ENCODE measurements around the gene DLL1. TPM values are rescaled to one million over a fixed set of nuclear protein-coding genes. Genes with fewer than 3 reads are reported as not detected.

DLL1 gene
- total RNA-seq, 1 experiment from 2014 or later: 0.84 TPM

- no peaks in the 10 kb centered on the region for H3K36me3 ChIP-seq (ENCODE audit: low read depth, low read length)
- POLR2A ChIA-PET (ENCODE audit: unreplicated experiment): no interaction called here
- no peak for TF ChIP-seq EZH2 (IDR thresholded peaks at IDR 0.05; ENCODE audit: low read length, unreplicated experiment)
- no peak for TF ChIP-seq EZH2phosphoT487 (IDR thresholded peaks at IDR 0.05; ENCODE audit: borderline replicate concordance, low read length)
- TF ChIP-seq, protein P1, sequence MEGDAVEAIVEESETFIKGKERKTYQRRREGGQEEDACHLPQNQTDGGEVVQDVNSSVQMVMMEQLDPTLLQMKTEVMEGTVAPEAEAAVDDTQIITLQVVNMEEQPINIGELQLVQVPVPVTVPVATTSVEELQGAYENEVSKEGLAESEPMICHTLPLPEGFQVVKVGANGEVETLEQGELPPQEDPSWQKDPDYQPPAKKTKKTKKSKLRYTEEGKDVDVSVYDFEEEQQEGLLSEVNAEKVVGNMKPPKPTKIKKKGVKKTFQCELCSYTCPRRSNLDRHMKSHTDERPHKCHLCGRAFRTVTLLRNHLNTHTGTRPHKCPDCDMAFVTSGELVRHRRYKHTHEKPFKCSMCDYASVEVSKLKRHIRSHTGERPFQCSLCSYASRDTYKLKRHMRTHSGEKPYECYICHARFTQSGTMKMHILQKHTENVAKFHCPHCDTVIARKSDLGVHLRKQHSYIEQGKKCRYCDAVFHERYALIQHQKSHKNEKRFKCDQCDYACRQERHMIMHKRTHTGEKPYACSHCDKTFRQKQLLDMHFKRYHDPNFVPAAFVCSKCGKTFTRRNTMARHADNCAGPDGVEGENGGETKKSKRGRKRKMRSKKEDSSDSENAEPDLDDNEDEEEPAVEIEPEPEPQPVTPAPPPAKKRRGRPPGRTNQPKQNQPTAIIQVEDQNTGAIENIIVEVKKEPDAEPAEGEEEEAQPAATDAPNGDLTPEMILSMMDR (conservative IDR thresholded peaks at IDR 0.05; ENCODE audit: low read depth, low read length): no peak
- peaks cover 4% of the 10 kb centered on the region; the same call in 1 of the 2 replicates for H3K4me1 ChIP-seq (ENCODE audit: insufficient read depth, low read length)
- no peaks in the 10 kb centered on the region for H4K20me1 ChIP-seq (ENCODE audit: low read length)
- CTCF ChIA-PET: no interaction called here
- no peaks in the 10 kb centered on the region for H3F3A ChIP-seq (ENCODE audit: low read length, unreplicated experiment)
- DNase-seq (peak; percentile 23), ATAC-seq (peak; percentile 65)
- no peak overlapping the region for H2AFZ ChIP-seq (ENCODE audit: low read length)
- intact Hi-C loops (cut with micrococcal nuclease): no loop called here
- BruUV-seq (replicated peaks): no TSS peak
- H3K9me2 ChIP-seq (replicated peaks; ENCODE audit: low read length): no peaks in the 10 kb centered on the region
- no peaks in the 10 kb centered on the region for H3K27me3 ChIP-seq (ENCODE audit: low read length)
- H3K9ac ChIP-seq (ENCODE audit: low read length): no peak overlapping the region
- no peaks in the 10 kb centered on the region for H3K9me3 ChIP-seq (ENCODE audit: low read length)
- no peak overlapping the region for H3K4me2 ChIP-seq (ENCODE audit: low read length)
- H3K79me2 ChIP-seq (ENCODE audit: low read length): no peaks in the 10 kb centered on the region
- no peak overlapping the region for H3K27ac ChIP-seq (ENCODE audit: low read length)
- no peak overlapping the region for H3K4me3 ChIP-seq (ENCODE audit: low read length)
Measured at GRCh38 chr6:170250981-170251775, 39.7 kb downstream of the DLL1 start.

- no peak overlapping the region for H3K4me2 ChIP-seq (ENCODE audit: low read length)
- no peak for TF ChIP-seq EZH2phosphoT487 (IDR thresholded peaks at IDR 0.05; ENCODE audit: borderline replicate concordance, low read length)
- TF ChIP-seq, protein P1 (conservative IDR thresholded peaks at IDR 0.05; ENCODE audit: low read depth, low read length): no peak
- no peak for TF ChIP-seq EZH2 (IDR thresholded peaks at IDR 0.05; ENCODE audit: low read length, unreplicated experiment)
- intact Hi-C loops (cut with micrococcal nuclease): no loop called here
- H3K27ac ChIP-seq (ENCODE audit: low read length): no peak overlapping the region
- H3K9ac ChIP-seq (ENCODE audit: low read length): no peak overlapping the region
- no peaks in the 10 kb centered on the region for H3K27me3 ChIP-seq (ENCODE audit: low read length)
- H3K4me3 ChIP-seq (ENCODE audit: low read length): no peak overlapping the region
- ATAC-seq (no peak), DNase-seq (no peak)
- H3K79me2 ChIP-seq (ENCODE audit: low read length): no peaks in the 10 kb centered on the region
- BruUV-seq (replicated peaks): no TSS peak
- no peaks in the 10 kb centered on the region for H4K20me1 ChIP-seq (ENCODE audit: low read length)
- ChIA-PET POLR2A (ENCODE audit: unreplicated experiment) (no interaction called here), CTCF (no interaction called here)
- peaks cover 4% of the 10 kb centered on the region; the same call in 1 of the 2 replicates for H3K4me1 ChIP-seq (ENCODE audit: insufficient read depth, low read length)
- no peaks in the 10 kb centered on the region for H3K9me2 ChIP-seq (replicated peaks; ENCODE audit: low read length)
- no peaks in the 10 kb centered on the region for H3K36me3 ChIP-seq (ENCODE audit: low read depth, low read length)
- no peaks in the 10 kb centered on the region for H3F3A ChIP-seq (ENCODE audit: low read length, unreplicated experiment)
- no peak overlapping the region for H2AFZ ChIP-seq (ENCODE audit: low read length)
- no peaks in the 10 kb centered on the region for H3K9me3 ChIP-seq (ENCODE audit: low read length)
Measured at GRCh38 chr6:170250455-170250854, 40.4 kb downstream of the DLL1 start.

- H3K36me3 ChIP-seq (ENCODE audit: low read depth, low read length): no peaks in the 10 kb centered on the region
- H3K4me2 ChIP-seq (ENCODE audit: low read length): no peak overlapping the region
- no peak for ATAC-seq
- no peak for DNase-seq
- POLR2A ChIA-PET (ENCODE audit: unreplicated experiment): no interaction called here
- peaks cover 4% of the 10 kb centered on the region; the same call in 1 of the 2 replicates for H3K4me1 ChIP-seq (ENCODE audit: insufficient read depth, low read length)
- intact Hi-C loops (cut with micrococcal nuclease): no loop called here
- H3F3A ChIP-seq (ENCODE audit: low read length, unreplicated experiment): no peaks in the 10 kb centered on the region
- H3K9ac ChIP-seq (ENCODE audit: low read length): no peak overlapping the region
- no peaks in the 10 kb centered on the region for H3K79me2 ChIP-seq (ENCODE audit: low read length)
- no peak overlapping the region for H3K27ac ChIP-seq (ENCODE audit: low read length)
- no TSS peak for BruUV-seq (replicated peaks)
- H3K9me3 ChIP-seq (ENCODE audit: low read length): no peaks in the 10 kb centered on the region
- no peaks in the 10 kb centered on the region for H3K27me3 ChIP-seq (ENCODE audit: low read length)
- no peaks in the 10 kb centered on the region for H4K20me1 ChIP-seq (ENCODE audit: low read length)
- TF ChIP-seq, protein P1 (conservative IDR thresholded peaks at IDR 0.05; ENCODE audit: low read depth, low read length): no peak
- TF ChIP-seq EZH2 (IDR thresholded peaks at IDR 0.05; ENCODE audit: low read length, unreplicated experiment): no peak
- no peak for TF ChIP-seq EZH2phosphoT487 (IDR thresholded peaks at IDR 0.05; ENCODE audit: borderline replicate concordance, low read length)
- H3K9me2 ChIP-seq (replicated peaks; ENCODE audit: low read length): no peaks in the 10 kb centered on the region
- no peak overlapping the region for H3K4me3 ChIP-seq (ENCODE audit: low read length)
- H2AFZ ChIP-seq (ENCODE audit: low read length): no peak overlapping the region
- CTCF ChIA-PET: no interaction called here
Measured at GRCh38 chr6:170249817-170250216, 41.1 kb downstream of the DLL1 start.
